Fibroblast of skin of right quadriceps (primary cell): ENCODE results near the gene MEA1.

Source experiments
- DNase-seq: peaks from one replicate; pipeline ENCODE4 v3.0.0-alpha.2; 2013

The MEA1 gene

DNA sequence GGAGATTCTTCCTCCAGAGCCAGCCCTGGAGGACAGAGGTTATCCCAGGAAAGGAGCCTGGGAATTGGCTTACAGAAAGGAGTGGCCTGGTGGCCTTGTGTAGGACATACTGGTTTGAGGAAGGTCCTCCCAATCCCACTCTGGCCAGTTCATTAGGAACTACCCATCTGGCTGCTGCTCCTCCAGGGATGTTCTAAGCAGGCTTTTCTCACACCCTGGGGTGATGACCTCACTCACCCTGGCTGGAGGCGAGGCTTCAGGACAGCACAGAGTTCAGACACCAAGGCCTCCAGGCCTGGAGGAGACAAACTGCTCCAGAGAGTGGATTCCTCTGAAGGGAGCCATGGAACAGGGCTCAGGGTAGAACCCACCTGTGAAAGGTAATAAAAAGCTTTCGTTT lies 44.3 kb downstream of the MEA1 start:
- DNase-seq, result no peak

DNA sequence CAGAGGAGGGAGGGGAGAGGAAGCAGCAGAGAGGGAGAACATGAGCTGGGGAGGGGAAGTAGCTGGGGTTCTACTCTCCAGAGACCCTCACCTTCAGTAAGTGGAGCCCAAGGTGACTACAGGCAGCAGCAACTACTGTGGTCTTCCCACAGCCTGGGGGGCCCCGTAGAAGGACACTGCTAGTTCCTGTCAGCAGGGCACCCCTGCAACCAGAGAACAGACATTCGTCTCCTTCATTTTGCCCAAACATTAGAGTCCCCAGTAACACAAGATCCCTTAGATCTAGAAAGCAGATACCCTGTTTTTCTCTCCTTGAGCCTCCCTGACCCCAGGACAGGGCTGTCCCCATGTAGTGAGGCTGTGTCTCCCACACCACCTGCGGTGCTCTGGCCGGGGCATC lies 45.0 kb downstream of the MEA1 start:
- DNase-seq, result no peak

DNA sequence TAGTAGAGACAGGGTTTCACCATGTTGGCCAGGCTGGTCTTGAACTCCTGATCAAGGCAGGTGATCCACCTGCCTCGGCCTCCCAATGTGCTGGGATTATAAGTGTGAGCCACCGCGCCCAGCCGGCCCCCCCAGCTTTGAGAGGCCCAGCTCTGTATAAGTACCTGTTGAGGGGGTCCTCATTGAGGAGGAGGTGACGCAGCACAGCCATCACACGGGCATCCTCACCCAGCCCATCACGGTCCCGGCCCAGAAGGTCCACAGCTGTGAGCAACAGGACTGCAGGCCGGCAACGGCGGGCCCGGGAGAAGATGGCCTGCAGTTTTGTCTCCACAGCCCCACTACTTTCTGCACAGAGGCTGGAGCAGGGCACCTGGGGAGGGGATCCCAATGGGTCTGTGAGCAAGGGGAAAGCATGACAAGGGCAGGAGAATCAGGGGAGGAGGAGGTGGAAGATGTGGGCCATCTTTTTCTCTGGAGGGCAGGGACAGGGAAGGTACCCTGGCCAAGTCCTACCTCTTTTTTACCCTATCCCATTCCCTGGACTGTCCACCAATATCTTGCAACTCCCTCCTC lies 45.5 kb downstream of the MEA1 start:
- DNase-seq, result no peak

GRCh38 chr6:42967228-42967627 lies 46.5 kb downstream of the MEA1 start:
- DNase-seq, result no peak

DNA sequence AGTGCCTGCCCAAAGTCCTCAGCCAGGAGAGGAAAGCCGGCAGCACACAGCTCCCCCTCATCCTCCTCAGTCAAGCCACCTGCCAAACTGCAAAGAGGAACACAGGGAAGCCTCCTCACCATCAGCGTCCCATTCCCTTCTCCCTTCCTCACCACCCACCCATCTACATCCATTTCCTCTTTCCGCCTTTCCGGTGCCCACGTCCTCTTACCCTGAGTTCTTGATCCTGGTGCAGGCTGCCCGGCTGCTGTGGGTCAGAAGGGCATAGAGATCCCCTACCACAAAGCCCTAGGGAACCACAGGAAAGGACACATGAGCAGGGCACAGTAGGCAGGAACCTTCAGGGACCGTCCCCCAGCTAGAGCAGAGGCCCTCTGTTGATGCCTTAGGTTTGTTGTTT lies 47.2 kb downstream of the MEA1 start:
- DNase-seq, result no peak

DNA sequence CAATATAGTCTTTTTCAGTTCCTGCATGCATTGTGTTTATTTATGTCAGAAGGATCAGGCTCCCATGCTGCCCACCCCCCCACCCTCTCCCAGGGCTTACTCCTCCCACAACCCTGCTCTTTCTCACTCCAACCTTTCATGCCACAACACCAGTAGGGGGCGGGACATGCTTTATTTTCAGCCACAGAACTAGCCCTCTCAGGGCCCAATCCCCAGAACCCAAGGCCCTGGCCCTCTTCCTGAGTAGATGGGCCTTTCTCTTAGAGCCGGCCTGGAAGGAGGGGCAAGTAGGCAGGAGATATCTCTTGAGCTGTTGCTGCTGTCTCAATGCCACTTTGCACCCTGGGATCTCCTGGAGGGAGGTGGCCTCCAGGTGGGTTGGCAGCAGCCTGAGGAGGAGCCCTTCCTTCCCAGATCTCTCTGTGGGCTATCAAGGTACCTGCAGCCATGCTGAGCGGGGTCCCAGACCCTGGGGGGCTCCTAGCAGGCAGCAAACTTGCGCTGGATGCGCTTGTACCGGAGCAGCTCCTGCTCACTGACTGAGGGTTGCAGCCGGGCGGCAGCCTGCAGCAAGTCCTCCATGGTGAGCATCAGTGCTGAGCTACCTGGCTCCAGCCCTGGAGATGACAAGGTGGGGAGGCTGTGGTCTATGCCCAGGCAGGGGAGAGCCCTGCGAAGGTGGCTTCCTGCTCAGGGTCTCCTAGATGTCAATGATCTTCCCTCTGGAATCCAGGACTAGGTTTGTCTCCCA lies 49.7 kb downstream of the MEA1 start:
- DNase-seq, result peak; percentile 38

- no peak for DNase-seq
Observed at GRCh38 chr6:42963179-42963854, 50.4 kb downstream of the MEA1 start.

- no peak for DNase-seq
Observed at GRCh38 chr6:42962502-42963178, 51.1 kb downstream of the MEA1 start.

GRCh38 chr6:42962096-42962495 lies 51.6 kb downstream of the MEA1 start:
- no peak for DNase-seq
